OCI-LY1 (cell line): Measurements from ENCODE around the gene COP1.

Experiments
- CTCF ChIP-seq: fragments of 200-600 bp; sonication (generic), shearing (Covaris generic); IDR thresholded peaks from 2 replicates; pipeline ENCODE4 v1.5.1; 2017; ENCODE audit warnings: mild to moderate bottlenecking, antibody characterized with exemption, low read length, moderate library complexity, mixed read lengths
- EZH2 ChIP-seq: fragments of 200-600 bp; sonication (generic), shearing (Covaris generic); IDR thresholded peaks from 2 replicates; pipeline ENCODE4 v1.8.0; 2017; ENCODE audit warnings: borderline replicate concordance, mixed run types, mild to moderate bottlenecking, antibody characterized with exemption, low read length, moderate library complexity, mixed read lengths

- TF ChIP-seq CTCF (no peak), EZH2 (no peak)
These were observed 104.2 kb downstream of the COP1 start for GRCh38 chr1:176102768-176103350.
